ENCODE data around the gene ZNF354C.
A peak's percentile ranks its signal among the peaks of the same experiment; 100 is the strongest.

The ZNF354C gene

GRCh38 chr5:179060116-179061008 lies at the start of gene ZNF354C:
TSS of gene ZNF354C (plus strand) at chr5:179060373. CDS start at chr5:179062069, 1,696 bp downstream.
- peak; percentile 77 for DNase-seq

- peak; percentile 87 for DNase-seq
Observed at GRCh38 chr5:179023528-179024189, 36.5 kb upstream of the ZNF354C start, which contains the start of gene ZNF879. TSS of gene ZNF879 (plus strand) at chr5:179023804. CDS start at chr5:179025005, 1,201 bp downstream.

- DNase-seq: no peak
Observed at GRCh38 chr5:179033004-179033580, 27.1 kb upstream of the ZNF354C start.

- DNase-seq: no peak
Observed at GRCh38 chr5:179044765-179045164, 15.4 kb upstream of the ZNF354C start.

DNA sequence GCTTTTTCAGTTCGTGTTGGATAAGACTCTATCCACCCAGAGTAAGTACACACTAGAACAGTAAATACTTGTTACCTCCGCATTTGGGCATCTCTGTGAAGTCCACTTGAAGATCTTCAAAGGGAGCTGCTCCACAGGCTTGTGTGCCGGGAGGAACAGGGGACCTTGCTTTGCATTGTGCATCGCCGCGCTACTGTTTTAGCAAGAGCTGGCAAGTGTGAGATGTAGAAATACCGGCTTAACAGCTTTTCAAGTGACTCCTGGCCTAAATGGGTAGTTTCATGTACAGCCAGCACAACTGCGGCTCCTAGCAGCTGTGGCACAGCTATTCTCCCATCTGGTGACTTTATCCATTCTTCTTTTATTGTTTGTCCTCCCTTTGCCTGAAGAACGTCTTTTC lies 8.4 kb upstream of the ZNF354C start:
- no peak for DNase-seq

DNA sequence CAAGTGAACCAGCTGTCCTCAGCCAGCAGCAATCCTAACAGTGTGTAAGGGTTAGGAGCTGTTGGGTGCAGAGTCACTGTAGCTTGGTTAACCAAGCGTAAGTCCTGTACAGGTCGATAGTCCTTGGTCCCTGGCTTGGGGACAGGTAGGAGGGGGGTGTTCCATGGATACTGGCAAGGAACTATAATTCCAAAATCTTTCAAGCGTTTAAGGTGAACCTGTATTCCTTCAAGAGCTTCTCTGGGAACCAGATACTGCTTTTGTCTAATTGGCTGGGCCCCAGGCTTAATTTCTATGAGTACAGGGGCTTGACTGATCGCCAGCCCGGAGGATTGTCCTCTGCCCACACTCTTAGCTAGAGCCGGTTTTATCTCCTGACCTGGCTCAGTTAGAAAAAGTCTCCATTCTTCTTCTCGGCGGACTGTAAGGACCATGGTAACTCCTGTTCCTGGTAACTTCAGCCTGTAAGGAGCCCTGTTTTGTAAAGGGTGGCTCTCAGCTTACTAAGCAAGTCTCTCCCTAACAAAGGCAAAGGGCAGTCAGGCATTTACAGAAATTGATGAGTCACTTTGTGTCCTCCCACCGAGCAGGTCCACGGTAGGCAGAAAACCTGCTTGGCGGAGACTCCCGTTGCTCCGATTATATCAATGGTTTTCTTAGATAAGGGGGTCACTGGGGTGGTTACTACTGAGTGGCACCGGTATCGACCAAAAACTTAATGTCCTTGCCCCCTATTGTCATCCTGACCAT lies 6.0 kb upstream of the ZNF354C start:
- no peak for DNase-seq

GRCh38 chr5:179054876-179055275 lies 5.3 kb upstream of the ZNF354C start:
- DNase-seq: no peak

DNA sequence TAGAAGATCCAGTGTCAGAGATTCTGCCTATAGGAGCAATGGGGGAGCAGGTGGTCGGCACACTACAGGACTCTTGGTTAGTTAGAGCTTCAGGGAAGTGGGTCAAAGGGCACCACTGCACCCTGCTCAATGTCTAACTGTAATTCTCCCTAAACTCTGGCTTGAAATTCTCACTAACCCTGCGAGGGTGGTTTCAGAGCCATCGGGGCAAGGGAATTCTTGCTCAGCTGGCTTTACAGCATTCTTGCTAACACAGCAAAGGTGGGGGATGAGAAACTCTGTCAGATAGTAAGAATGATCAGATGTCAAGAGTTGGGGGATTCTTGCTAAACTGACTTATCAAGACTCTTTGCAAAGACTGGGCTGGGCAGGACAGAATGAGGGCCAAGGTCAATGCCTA lies 4.7 kb upstream of the ZNF354C start:
- no peak for DNase-seq

DNA sequence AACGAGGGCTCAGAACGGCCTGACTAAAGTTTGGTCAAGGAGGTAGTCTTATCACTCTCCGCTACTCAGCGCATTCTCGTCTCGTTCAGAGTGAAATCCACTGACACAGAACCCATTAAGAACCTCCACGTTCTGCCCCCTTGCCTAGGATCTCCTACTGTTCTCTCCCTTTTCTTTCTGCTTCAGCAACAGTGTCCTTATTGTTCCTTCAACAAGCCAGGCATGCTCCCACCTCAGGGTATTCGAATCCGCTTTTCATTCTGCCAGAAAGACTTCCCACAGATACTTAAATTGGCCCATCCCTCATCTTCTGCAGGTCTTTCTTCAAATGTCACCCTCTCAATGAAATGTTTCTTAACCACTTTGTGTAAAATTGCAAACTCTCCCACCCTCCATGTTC lies 4.3 kb upstream of the ZNF354C start:
- DNase-seq: no peak

- no peak for DNase-seq
Observed at GRCh38 chr5:179061025-179061424, 852 bp downstream of the ZNF354C start.

DNA sequence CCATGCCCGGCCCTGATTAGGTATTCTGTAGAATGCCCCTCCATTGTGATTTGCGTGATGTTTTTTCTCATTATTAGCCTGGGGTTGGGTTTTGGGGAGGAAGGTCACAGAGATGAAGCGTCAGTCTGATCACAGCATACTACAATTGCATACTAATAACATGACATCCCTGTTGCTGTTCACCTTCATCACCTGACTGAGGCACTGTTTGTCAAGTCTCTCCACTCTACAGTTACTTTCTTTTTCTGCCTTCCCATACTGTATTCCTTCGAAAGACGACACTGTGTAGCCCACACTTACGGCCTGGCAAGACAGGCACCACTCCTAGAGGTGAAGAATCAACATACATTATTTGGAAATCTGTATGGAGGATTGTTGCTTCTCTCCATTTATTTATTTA lies 5.5 kb downstream of the ZNF354C start:
- DNase-seq: no peak

DNA sequence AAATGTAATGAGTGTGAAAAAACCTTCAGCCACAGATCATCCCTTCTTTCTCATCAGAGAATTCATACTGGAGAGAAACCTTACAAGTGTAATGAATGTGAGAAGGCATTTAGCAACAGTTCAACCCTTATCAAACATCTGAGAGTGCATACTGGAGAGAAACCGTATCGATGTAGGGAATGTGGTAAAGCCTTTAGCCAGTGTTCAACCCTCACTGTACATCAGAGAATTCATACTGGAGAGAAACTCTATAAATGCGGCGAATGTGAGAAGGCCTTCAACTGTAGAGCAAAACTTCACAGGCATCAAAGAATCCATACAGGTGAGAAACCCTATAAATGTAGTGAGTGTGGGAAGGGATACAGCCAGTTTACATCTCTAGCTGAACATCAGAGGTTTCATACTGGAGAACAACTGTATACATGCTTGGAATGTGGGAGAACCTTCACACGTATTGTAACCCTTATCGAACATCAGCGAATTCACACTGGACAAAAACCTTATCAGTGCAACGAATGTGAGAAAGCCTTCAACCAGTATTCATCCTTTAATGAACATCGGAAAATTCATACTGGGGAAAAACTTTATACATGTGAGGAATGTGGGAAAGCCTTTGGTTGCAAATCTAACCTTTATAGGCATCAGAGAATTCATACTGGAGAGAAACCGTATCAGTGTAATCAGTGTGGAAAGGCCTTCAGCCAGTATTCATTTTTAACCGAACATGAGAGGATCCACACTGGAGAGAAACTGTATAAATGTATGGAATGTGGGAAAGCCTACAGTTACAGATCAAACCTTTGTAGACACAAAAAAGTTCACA lies 19.2 kb downstream of the ZNF354C start:
- DNase-seq: no peak

DNA sequence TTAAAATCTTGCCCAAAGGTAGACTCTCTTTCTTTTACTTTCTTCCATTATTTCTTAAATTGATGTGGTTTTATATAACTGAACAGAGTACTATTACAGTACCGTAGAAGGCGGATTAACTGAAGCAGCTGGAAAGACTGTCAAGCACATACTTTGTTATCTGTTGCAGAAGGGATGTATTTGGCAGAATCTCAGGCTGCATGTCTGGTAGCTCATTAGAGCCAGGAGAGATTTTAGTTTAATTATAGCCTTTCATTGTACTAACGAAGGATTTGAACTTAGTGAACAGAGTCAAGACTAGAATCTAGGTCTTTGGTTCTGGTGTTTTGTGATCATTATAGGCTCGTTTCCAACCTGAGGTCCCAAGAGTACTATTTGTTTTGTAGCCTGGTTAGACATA lies 20.6 kb downstream of the ZNF354C start:
- no peak for DNase-seq

DNA sequence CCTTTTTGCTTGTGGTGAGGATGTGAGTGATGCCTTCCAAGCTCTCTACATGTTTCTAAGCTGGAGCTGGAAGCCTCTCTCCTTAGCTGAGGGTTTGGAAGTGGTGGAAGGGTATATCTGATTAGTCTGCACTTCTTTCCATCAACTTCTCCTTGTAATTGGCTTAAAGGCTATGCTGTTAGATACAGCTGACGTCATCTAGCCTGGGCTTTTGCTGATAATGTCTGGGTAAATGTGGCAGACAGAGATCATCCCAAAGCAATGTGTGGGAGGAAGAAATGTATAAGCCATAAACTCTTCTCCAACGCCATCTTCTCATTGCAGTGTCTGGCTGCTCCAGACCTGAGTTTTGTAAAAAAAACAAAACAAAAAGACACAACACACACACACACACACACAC lies 29.3 kb downstream of the ZNF354C start:
- DNase-seq: no peak

DNA sequence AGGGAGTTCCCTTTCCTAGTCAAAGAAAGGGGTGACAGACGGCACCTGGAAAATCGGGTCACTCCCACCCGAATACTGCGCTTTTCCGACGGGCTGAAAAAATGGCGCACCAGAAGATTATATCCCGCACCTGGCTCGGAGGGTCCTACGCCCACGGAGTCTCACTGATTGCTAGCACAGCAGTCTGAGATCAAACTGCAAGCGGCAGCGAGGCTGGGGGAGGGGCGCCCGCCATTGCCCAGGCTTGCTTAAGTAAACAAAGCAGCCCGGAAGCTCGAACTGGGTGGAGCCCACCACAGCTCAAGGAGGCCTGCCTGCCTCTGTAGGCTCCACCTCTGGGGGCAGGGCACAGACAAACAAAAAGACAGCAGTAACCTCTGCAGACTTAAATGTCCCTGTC lies 41.1 kb downstream of the ZNF354C start:
- DNase-seq: peak; percentile 11

DNA sequence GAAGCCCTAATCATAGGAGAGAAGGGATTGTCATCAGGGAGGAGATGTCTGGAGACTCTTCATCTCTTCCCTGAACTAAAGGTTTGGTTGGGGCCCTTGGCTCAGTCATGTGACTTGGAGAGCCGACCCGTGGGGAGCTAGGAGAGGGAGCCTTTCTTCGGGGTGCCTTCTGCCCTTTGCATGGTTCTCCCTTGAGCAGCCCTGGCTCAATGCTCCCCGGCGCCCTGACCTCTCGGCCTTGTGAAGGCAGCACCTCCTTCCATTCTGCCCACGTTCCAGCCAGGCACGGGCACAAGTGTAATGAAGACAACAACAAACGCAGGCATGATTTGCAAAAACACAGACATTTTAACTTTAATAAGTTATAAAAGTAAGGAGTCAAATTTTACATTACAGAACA lies 50.4 kb downstream of the ZNF354C start:
- DNase-seq: no peak

- DNase-seq: no peak
Observed at GRCh38 chr5:179111267-179112207, 51.4 kb downstream of the ZNF354C start.

GRCh38 chr5:179112469-179113142 lies 52.4 kb downstream of the ZNF354C start:
- no peak for DNase-seq

DNA sequence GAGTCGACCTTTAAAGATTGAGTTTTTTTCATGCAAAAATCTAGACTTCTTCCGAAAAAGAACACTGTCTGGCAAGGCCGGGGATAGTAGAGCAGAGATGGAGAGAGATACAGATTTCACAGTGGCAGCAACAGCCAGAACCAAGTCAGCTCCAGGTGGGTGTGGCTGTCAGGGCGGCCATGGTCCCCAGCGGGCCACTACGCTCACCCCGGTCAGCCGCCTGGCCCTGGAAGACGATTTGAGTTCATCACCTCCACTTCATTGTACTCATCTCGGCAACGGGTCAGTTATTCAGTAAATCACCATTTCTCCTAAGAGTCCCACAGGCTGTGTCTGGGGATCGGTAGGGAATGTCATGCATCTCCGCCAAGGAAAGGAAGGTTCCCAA lies 53.0 kb downstream of the ZNF354C start:
- no peak for DNase-seq

- DNase-seq: no peak
Observed at GRCh38 chr5:179113945-179114641, 53.9 kb downstream of the ZNF354C start.

Measured in RPMI8226 (cell line).